HFFc6 (cell line): Measurements from ENCODE around the gene TCF7L1. TPM values are rescaled to one million over a fixed set of nuclear protein-coding genes. Genes with fewer than 3 reads are reported as not detected.
"Not testable (repeated sequence)": the region's sequence is repeated elsewhere in the genome, so short reads cannot be mapped to it uniquely, and the experiment has no call there.

Source experiments
- DNase-seq: peaks from one replicate; pipeline ENCODE4 v3.0.0-alpha.2; 2018
- H3K27ac Mint-ChIP-seq: 2 replicates; pipeline ENCODE4 v1.8.0; 2020; ENCODE audit warnings: mild to moderate bottlenecking, mixed read lengths
- H3K27me3 Mint-ChIP-seq: 2 replicates; pipeline ENCODE4 v1.8.0; 2021; ENCODE audit warnings: mild to moderate bottlenecking, moderate library complexity, mixed read lengths; ENCODE audit not compliant: insufficient read depth
- H3K36me3 Mint-ChIP-seq: 2 replicates; pipeline ENCODE4 v1.8.0; 2021; ENCODE audit warnings: low read depth, mixed read lengths
- H3K4me1 Mint-ChIP-seq: 2 replicates; pipeline ENCODE4 v1.8.0; 2020; ENCODE audit warnings: low read depth, mixed read lengths
- H3K4me3 Mint-ChIP-seq: 2 replicates; pipeline ENCODE4 v1.8.0; 2020; ENCODE audit warnings: mild to moderate bottlenecking, moderate library complexity, mixed read lengths
- H3K9me3 Mint-ChIP-seq: 2 replicates; pipeline ENCODE4 v1.8.0; 2020; ENCODE audit warnings: mild to moderate bottlenecking, mixed read lengths
- CTCF ChIP-seq: fragments of 200-600 bp; sonication (generic); IDR thresholded peaks from 2 replicates; pipeline ENCODE4 v1.5.0; 2021; ENCODE audit warnings: antibody characterized with exemption, mild to moderate bottlenecking
- total RNA-seq, 6 experiments: library from RNA; stranded (reverse); fragmentation: NEBNext Ultra II Directional; extraction: Animal tissue kit (Norgen Biotek cat#: 25700); gene quantifications; 2 replicates in 1 of 6; 3 replicates in 5 of 6; pipeline ENCODE4 v1.2.3, GENCODE V29; 2021

TCF7L1 gene
- total RNA-seq, 6 experiments from 2014 or later: 2.6 to 10.3 (median 9.4) TPM

GRCh38 chr2:85116207-85116606, 17.0 kb upstream of the TCF7L1 start:
- H3K4me3 Mint-ChIP-seq: no peak overlapping the region
- peaks cover 9% of the 10 kb centered on the region; the same call in 1 of the 2 replicates for H3K27me3 Mint-ChIP-seq
- no peaks in the 10 kb centered on the region for H3K36me3 Mint-ChIP-seq
- no peak for TF ChIP-seq CTCF
- H3K9me3 Mint-ChIP-seq: no peaks in the 10 kb centered on the region; the same call in 1 of the 2 replicates
- peaks cover 23% of the 10 kb centered on the region for H3K4me1 Mint-ChIP-seq
- H3K27ac Mint-ChIP-seq: no peak overlapping the region
- no peak for DNase-seq

GRCh38 chr2:85119900-85120299, 13.3 kb upstream of the TCF7L1 start:
- DNase-seq: no peak
- no peaks in the 10 kb centered on the region for H3K4me1 Mint-ChIP-seq
- no peaks in the 10 kb centered on the region for H3K36me3 Mint-ChIP-seq
- H3K9me3 Mint-ChIP-seq: no peaks in the 10 kb centered on the region
- no peak for TF ChIP-seq CTCF
- H3K4me3 Mint-ChIP-seq: no peak overlapping the region
- no peak overlapping the region for H3K27ac Mint-ChIP-seq
- peaks cover 4% of the 10 kb centered on the region; the same call in 1 of the 2 replicates for H3K27me3 Mint-ChIP-seq

GRCh38 chr2:85120363-85120762, 12.8 kb upstream of the TCF7L1 start:
- H3K27me3 Mint-ChIP-seq: peaks cover 4% of the 10 kb centered on the region; the same call in 1 of the 2 replicates
- no peaks in the 10 kb centered on the region for H3K36me3 Mint-ChIP-seq
- H3K4me1 Mint-ChIP-seq: no peaks in the 10 kb centered on the region
- no peak for DNase-seq
- TF ChIP-seq CTCF: no peak
- no peak overlapping the region for H3K4me3 Mint-ChIP-seq
- H3K27ac Mint-ChIP-seq: no peak overlapping the region
- H3K9me3 Mint-ChIP-seq: no peaks in the 10 kb centered on the region

GRCh38 chr2:85126462-85126861, 6.7 kb upstream of the TCF7L1 start:
- not testable (repeated sequence) for H3K27me3 Mint-ChIP-seq, H3K4me3 Mint-ChIP-seq, H3K36me3 Mint-ChIP-seq, DNase-seq, H3K27ac Mint-ChIP-seq, H3K4me1 Mint-ChIP-seq, H3K9me3 Mint-ChIP-seq

- Mint-ChIP-seq H3K27me3 (peaks cover 6% of the 10 kb centered on the region), H3K4me3 (no peak overlapping the region), H3K4me1 (peaks cover 9% of the 10 kb centered on the region), H3K27ac (no peak overlapping the region), H3K36me3 (no peaks in the 10 kb centered on the region), H3K9me3 (no peaks in the 10 kb centered on the region)
- TF ChIP-seq CTCF: no peak
- DNase-seq: no peak
Measured at GRCh38 chr2:85129861-85130260, 3.3 kb upstream of the TCF7L1 start.

GRCh38 chr2:85130407-85130806, 2.8 kb upstream of the TCF7L1 start:
- TF ChIP-seq CTCF: no peak
- Mint-ChIP-seq H3K27me3 (peaks cover 6% of the 10 kb centered on the region), H3K9me3 (no peaks in the 10 kb centered on the region), H3K4me3 (no peak overlapping the region), H3K4me1 (peaks cover 9% of the 10 kb centered on the region), H3K36me3 (no peaks in the 10 kb centered on the region), H3K27ac (no peak overlapping the region)
- DNase-seq: no peak
